ENCODE results near the gene CRABP1.

CRABP1 gene

GRCh38 chr15:78311292-78311691 is 28.9 kb upstream of the CRABP1 start:
- H3K4me3 ChIP-seq (ENCODE audit: low read depth, low read length), result no peak overlapping the region

GRCh38 chr15:78312536-78312935 is 27.6 kb upstream of the CRABP1 start:
- no peak overlapping the region for H3K4me3 ChIP-seq (ENCODE audit: low read depth, low read length)

More at GRCh38 chr15:78311292-78311691, 28.9 kb upstream of the CRABP1 start:
- no peak for TF ChIP-seq CTCF (IDR thresholded peaks at IDR 0.05; ENCODE audit: low read depth, low read length)

GRCh38 chr15:78312957-78313356 is 27.2 kb upstream of the CRABP1 start:
- no peak for TF ChIP-seq CTCF (IDR thresholded peaks at IDR 0.05; ENCODE audit: low read depth, low read length)
- H3K4me3 ChIP-seq (ENCODE audit: low read depth, low read length), result no peak overlapping the region

More at GRCh38 chr15:78312536-78312935, 27.6 kb upstream of the CRABP1 start:
- TF ChIP-seq CTCF (IDR thresholded peaks at IDR 0.05; ENCODE audit: low read depth, low read length), result no peak

- H3K4me3 ChIP-seq (ENCODE audit: low read depth, low read length), result no peak overlapping the region
- TF ChIP-seq CTCF (IDR thresholded peaks at IDR 0.05; ENCODE audit: low read depth, low read length), result no peak
These were observed 26.8 kb upstream of the CRABP1 start for GRCh38 chr15:78313383-78313782.

GRCh38 chr15:78314181-78314581 is 26.0 kb upstream of the CRABP1 start:
- H3K4me3 ChIP-seq (ENCODE audit: low read depth, low read length), result no peak overlapping the region

GRCh38 chr15:78315686-78316282 is 24.4 kb upstream of the CRABP1 start:
- no peak for TF ChIP-seq CTCF (IDR thresholded peaks at IDR 0.05; ENCODE audit: low read depth, low read length)
- H3K4me3 ChIP-seq (ENCODE audit: low read depth, low read length), result no peak overlapping the region

More at GRCh38 chr15:78314181-78314581, 26.0 kb upstream of the CRABP1 start:
- TF ChIP-seq CTCF (IDR thresholded peaks at IDR 0.05; ENCODE audit: low read depth, low read length), result no peak

- H3K4me3 ChIP-seq (ENCODE audit: low read depth, low read length), result no peak overlapping the region
- no peak for TF ChIP-seq CTCF (IDR thresholded peaks at IDR 0.05; ENCODE audit: low read depth, low read length)
These were observed 23.7 kb upstream of the CRABP1 start for GRCh38 chr15:78316283-78317083.
